Retinal pigment epithelial cell (primary cell): ENCODE results near the gene SLC26A8.

Source experiments
- DNase-seq: peaks from one replicate; pipeline ENCODE4 v3.0.0-alpha.2; 2010; ENCODE audit warnings: low read depth
- H3K4me3 ChIP-seq: 2 replicates; pipeline ENCODE4 v1.5.1; 2011; ENCODE audit warnings: mild to moderate bottlenecking, low read length, control low read depth, moderate library complexity
- CTCF ChIP-seq: conservative IDR thresholded peaks from 2 replicates; pipeline ENCODE4 v1.5.1; 2011; ENCODE audit warnings: low read depth, low read length, control low read depth, inconsistent platforms

SLC26A8 gene

GRCh38 chr6:35905141-35905785, 119.2 kb downstream of the SLC26A8 start:
- H3K4me3 ChIP-seq, result no peak overlapping the region
- TF ChIP-seq CTCF, result no peak
- DNase-seq, result no peak

- no peak overlapping the region for H3K4me3 ChIP-seq
- DNase-seq, result no peak
- TF ChIP-seq CTCF, result no peak
Observed at GRCh38 chr6:35903679-35904078, 120.8 kb downstream of the SLC26A8 start.

DNA sequence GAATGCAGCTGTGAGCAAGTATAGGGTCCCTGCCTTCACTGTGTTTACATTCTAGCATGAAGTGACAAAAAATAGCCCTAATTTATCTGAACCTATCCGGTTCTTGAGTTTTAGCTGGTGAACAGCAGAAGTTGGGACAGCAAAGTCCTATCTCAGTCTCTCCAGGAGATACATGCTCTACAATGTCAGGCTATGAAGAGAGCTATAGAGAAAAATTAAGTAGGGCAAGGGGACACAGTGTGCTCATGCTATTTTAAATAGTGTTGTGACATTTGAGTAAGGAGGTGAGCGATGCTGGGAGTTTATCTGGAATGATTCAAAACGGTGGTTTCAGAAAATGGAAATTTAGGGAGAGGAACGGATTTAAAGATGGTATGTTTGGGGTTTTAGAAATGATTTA, 124.0 kb downstream of the SLC26A8 start:
- DNase-seq, result no peak
- no peak for TF ChIP-seq CTCF
- H3K4me3 ChIP-seq, result no peak overlapping the region

GRCh38 chr6:35898003-35898402, 126.4 kb downstream of the SLC26A8 start:
- no peak for TF ChIP-seq CTCF
- DNase-seq, result no peak
- no peak overlapping the region for H3K4me3 ChIP-seq

DNA sequence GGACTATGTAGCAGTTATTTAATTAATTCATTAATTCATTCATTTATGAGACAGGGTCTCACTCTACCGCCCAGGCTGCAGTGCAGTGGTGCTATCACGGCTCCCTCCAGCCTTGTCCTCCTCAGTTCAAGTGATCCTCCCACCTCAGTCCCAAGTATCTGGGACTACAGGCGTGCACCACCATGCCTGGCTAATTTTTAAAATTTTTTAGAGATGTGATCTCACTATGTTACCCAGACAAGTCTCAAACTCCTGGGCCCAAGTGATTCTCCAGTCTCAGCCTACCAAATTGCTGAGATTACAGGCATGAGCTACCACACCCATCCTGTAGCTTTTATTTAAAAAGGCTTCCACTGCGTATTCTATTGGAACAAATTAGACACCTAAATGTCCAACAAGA, 127.0 kb downstream of the SLC26A8 start:
- DNase-seq, result no peak
- no peak for TF ChIP-seq CTCF
- H3K4me3 ChIP-seq, result no peak overlapping the region

DNA sequence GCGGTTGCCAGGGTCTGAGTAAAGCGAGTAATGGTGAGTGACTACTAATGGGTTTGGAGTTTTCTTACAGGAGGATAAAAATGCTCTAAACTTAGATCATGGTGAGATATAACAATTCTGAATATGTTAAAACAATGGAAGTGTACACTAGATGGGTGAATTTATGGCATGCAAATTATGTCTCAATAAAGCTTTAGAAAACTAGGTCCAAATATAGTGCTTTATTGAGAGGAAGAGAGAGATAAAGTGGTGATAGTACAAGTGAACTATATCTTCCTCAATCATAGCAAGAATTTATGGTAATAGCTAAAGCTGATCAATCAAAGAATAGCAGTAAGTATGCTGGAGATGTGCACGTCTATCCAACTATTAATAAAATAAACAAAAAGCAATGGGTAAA, 127.4 kb downstream of the SLC26A8 start:
- no peak overlapping the region for H3K4me3 ChIP-seq
- TF ChIP-seq CTCF, result no peak
- DNase-seq, result no peak

GRCh38 chr6:35896228-35896627, 128.2 kb downstream of the SLC26A8 start:
- no peak for DNase-seq
- H3K4me3 ChIP-seq, result no peak overlapping the region
- TF ChIP-seq CTCF, result no peak
